ENCODE results near the gene SLC39A5.

DNA sequence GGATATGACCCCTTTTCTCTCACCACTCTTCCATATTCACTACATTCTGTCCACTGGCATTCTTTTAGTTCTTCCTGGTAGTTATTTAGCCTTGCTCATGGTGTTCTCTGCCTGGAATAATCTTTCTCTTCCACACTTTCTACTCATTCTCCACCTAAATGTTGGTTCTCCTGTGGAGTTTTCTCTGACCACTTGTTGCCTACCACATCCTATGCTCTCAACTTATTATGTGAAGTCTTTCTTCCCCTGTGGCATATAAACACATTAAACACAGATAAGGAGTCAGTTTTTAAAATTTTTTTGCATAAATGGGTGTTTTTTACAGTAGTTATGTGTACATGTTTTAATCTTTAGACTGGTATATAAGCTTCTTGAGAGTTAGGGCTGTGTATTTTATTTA is 37.3 kb upstream of the SLC39A5 start:
- TF ChIP-seq, protein P1, sequence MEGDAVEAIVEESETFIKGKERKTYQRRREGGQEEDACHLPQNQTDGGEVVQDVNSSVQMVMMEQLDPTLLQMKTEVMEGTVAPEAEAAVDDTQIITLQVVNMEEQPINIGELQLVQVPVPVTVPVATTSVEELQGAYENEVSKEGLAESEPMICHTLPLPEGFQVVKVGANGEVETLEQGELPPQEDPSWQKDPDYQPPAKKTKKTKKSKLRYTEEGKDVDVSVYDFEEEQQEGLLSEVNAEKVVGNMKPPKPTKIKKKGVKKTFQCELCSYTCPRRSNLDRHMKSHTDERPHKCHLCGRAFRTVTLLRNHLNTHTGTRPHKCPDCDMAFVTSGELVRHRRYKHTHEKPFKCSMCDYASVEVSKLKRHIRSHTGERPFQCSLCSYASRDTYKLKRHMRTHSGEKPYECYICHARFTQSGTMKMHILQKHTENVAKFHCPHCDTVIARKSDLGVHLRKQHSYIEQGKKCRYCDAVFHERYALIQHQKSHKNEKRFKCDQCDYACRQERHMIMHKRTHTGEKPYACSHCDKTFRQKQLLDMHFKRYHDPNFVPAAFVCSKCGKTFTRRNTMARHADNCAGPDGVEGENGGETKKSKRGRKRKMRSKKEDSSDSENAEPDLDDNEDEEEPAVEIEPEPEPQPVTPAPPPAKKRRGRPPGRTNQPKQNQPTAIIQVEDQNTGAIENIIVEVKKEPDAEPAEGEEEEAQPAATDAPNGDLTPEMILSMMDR (IDR thresholded peaks at IDR 0.05), result no peak
- no peak for TF ChIP-seq POLR2AphosphoS5 (IDR thresholded peaks at IDR 0.05; ENCODE audit: insufficient read depth in 1 of 2, low read depth in 1 of 2)
- TF ChIP-seq POLR2A (IDR thresholded peaks at IDR 0.05), result no peak
